K562 (cell line): ENCODE results near the gene RPL28. TPM values are rescaled to one million over a fixed set of nuclear protein-coding genes. Genes with fewer than 3 reads are reported as not detected.

Experiments used
- BMI1 ChIP-seq: fragments of 150-350 bp; IDR thresholded peaks from 2 replicates; pipeline ENCODE4 v1.6.1; 2014; ENCODE audit warnings: low read length
- ELK1 ChIP-seq: sonication (generic); formaldehyde crosslinking; IDR thresholded peaks from 2 replicates; pipeline ENCODE4 v1.8.1; 2022; ENCODE audit warnings: missing genetic modification reagents
- GATAD2A ChIP-seq: fragments of 450-650 bp; IDR thresholded peaks from 2 replicates; pipeline ENCODE4 v1.6.1; 2017
- NCOR1 ChIP-seq: fragments of 450-650 bp; IDR thresholded peaks from 2 replicates; pipeline ENCODE4 v1.6.1; 2016; ENCODE audit warnings: mild to moderate bottlenecking, moderate library complexity
- NFIX ChIP-seq: fragments of 250-450 bp; sonication (Bioruptor Pico); IDR thresholded peaks from 2 replicates; pipeline ENCODE4 v1.4.0; 2020; ENCODE audit warnings: low read depth, mild to moderate bottlenecking, moderate library complexity
- NR2C1 ChIP-seq, 2 experiments: fragments of 450-650 bp; IDR thresholded peaks; 2 replicates each; pipeline ENCODE4 v1.6.1; 2017; ENCODE audit warnings: mild to moderate bottlenecking in 2 of 2, antibody characterized with exemption in 1 of 2, inconsistent platforms in 1 of 2, missing compliant biosample characterization in 1 of 2, missing genetic modification characterization in 1 of 2
- RBM22 ChIP-seq: fragments of 200-400 bp; formaldehyde crosslinking; IDR thresholded peaks from 2 replicates; pipeline ENCODE4 v1.6.1; 2018; ENCODE audit warnings: low read length, low read depth; ENCODE audit not compliant: poor library complexity, severe bottlenecking
- SRSF7 ChIP-seq: fragments of 200-400 bp; formaldehyde crosslinking; optimal IDR thresholded peaks from 2 replicates; pipeline ENCODE3; 2017; ENCODE audit warnings: mild to moderate bottlenecking, low read depth, low read length
- ZC3H4 ChIP-seq: sonication (generic); formaldehyde crosslinking; IDR thresholded peaks from 2 replicates; pipeline ENCODE4 v1.9.0; 2021; ENCODE audit warnings: missing genetic modification reagents, borderline replicate concordance
- ZNF174 ChIP-seq: fragments of 250-450 bp; sonication (Bioruptor Pico); IDR thresholded peaks from 2 replicates; pipeline ENCODE4 v1.4.0; 2020; ENCODE audit warnings: mild to moderate bottlenecking
- polyA plus RNA-seq, 8 experiments: library from polyadenylated mRNA; depleted of rRNA in 4 of 8; stranded (reverse) in 5 of 8; unstranded in 3 of 8; fragments of >200 nt; fragmentation: Nextera tagmentation in 2 of 8; fragmentation: Illumina TruSeq in 1 of 8; extraction: Ambion mirVana in 2 of 8; extraction: Trizol in 1 of 8; gene quantifications; 2 replicates each; pipeline versions ENCODE4 v1.2.1 to v1.2.3, GENCODE V29; 2011 to 2014; ENCODE audit warnings: inconsistent platforms in 1 of 8, missing spikeins in 1 of 8
- total RNA-seq, 7 experiments: library from RNA; depleted of rRNA in 6 of 7; stranded (reverse); fragments of >200 nt in 6 of 7; fragmentation: Illumina TruSeq in 2 of 7; extraction: Trizol in 2 of 7; gene quantifications; 2 replicates each; pipeline versions ENCODE4 v1.2.1 to v1.2.3, GENCODE V29; 2011 to 2021; ENCODE audit warnings: low replicate concordance in 1 of 7
- TF ChIP-seq, protein P1 (sequence below): sonication (generic); formaldehyde crosslinking; IDR thresholded peaks from 2 replicates; pipeline ENCODE4 v1.8.1; 2023; ENCODE audit warnings: mild to moderate bottlenecking, missing genetic modification reagents
- TF ChIP-seq, protein P2 (sequence below), 3 experiments: IDR thresholded peaks in 2 of 3; conservative IDR thresholded peaks in 1 of 3; 2 replicates each; pipeline ENCODE4 v1.5.1; 2011 to 2012; ENCODE audit warnings: low read length in 3 of 3, mild to moderate bottlenecking in 3 of 3, control low read depth in 2 of 3, improper control_type of control experiment in 1 of 3, inconsistent platforms in 1 of 3, low read depth in 1 of 3, mixed read lengths in 1 of 3, moderate library complexity in 1 of 3; ENCODE audit not compliant: insufficient read depth in 2 of 3
- TF ChIP-seq, protein P3 (sequence below): fragments of 450-650 bp; IDR thresholded peaks from 2 replicates; pipeline ENCODE4 v1.6.1; 2016; ENCODE audit warnings: low read depth

RPL28 gene
- total and polyA plus RNA-seq, 9 of the 15 experiments (the other 6 are each of a cell fraction or from before 2014, with no cell fraction given), result 124 to 3,106 (median 622) TPM

GRCh38 chr19:55339889-55340783, 45.6 kb upstream of the RPL28 start (continued):
- TF ChIP-seq, protein P1, sequence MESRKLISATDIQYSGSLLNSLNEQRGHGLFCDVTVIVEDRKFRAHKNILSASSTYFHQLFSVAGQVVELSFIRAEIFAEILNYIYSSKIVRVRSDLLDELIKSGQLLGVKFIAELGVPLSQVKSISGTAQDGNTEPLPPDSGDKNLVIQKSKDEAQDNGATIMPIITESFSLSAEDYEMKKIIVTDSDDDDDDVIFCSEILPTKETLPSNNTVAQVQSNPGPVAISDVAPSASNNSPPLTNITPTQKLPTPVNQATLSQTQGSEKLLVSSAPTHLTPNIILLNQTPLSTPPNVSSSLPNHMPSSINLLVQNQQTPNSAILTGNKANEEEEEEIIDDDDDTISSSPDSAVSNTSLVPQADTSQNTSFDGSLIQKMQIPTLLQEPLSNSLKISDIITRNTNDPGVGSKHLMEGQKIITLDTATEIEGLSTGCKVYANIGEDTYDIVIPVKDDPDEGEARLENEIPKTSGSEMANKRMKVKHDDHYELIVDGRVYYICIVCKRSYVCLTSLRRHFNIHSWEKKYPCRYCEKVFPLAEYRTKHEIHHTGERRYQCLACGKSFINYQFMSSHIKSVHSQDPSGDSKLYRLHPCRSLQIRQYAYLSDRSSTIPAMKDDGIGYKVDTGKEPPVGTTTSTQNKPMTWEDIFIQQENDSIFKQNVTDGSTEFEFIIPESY (CRISPR knock-in tag), result no peak
- TF ChIP-seq RBM22, result no peak
- no peak; the same call in 1 of the 2 replicates for TF ChIP-seq ZC3H4 (CRISPR knock-in tag)
- TF ChIP-seq GATAD2A, result no peak
- TF ChIP-seq NCOR1, result peak; percentile 7; the same call in 1 of the 2 replicates
- TF ChIP-seq NFIX (CRISPR knock-in tag), result no peak
- no peak for TF ChIP-seq ZNF174 (CRISPR knock-in tag)
- TF ChIP-seq ELK1, result no peak
- TF ChIP-seq BMI1, result no peak
- TF ChIP-seq, protein P2, sequence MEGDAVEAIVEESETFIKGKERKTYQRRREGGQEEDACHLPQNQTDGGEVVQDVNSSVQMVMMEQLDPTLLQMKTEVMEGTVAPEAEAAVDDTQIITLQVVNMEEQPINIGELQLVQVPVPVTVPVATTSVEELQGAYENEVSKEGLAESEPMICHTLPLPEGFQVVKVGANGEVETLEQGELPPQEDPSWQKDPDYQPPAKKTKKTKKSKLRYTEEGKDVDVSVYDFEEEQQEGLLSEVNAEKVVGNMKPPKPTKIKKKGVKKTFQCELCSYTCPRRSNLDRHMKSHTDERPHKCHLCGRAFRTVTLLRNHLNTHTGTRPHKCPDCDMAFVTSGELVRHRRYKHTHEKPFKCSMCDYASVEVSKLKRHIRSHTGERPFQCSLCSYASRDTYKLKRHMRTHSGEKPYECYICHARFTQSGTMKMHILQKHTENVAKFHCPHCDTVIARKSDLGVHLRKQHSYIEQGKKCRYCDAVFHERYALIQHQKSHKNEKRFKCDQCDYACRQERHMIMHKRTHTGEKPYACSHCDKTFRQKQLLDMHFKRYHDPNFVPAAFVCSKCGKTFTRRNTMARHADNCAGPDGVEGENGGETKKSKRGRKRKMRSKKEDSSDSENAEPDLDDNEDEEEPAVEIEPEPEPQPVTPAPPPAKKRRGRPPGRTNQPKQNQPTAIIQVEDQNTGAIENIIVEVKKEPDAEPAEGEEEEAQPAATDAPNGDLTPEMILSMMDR (IDR thresholded peaks at IDR 0.05 in 2 of 3, conservative IDR thresholded peaks at IDR 0.05 in 1 of 3; ENCODE audit: insufficient read depth in 2 of 3, low read depth in 1 of 3, low read length in 3 of 3), result no peak
- peak; percentile 56 for TF ChIP-seq NR2C1 (IDR thresholded peaks at IDR 0.05)
- TF ChIP-seq NR2C1 (tag; IDR thresholded peaks at IDR 0.05), result peak; percentile 39; the same call in 1 of the 2 replicates
- TF ChIP-seq, protein P3, sequence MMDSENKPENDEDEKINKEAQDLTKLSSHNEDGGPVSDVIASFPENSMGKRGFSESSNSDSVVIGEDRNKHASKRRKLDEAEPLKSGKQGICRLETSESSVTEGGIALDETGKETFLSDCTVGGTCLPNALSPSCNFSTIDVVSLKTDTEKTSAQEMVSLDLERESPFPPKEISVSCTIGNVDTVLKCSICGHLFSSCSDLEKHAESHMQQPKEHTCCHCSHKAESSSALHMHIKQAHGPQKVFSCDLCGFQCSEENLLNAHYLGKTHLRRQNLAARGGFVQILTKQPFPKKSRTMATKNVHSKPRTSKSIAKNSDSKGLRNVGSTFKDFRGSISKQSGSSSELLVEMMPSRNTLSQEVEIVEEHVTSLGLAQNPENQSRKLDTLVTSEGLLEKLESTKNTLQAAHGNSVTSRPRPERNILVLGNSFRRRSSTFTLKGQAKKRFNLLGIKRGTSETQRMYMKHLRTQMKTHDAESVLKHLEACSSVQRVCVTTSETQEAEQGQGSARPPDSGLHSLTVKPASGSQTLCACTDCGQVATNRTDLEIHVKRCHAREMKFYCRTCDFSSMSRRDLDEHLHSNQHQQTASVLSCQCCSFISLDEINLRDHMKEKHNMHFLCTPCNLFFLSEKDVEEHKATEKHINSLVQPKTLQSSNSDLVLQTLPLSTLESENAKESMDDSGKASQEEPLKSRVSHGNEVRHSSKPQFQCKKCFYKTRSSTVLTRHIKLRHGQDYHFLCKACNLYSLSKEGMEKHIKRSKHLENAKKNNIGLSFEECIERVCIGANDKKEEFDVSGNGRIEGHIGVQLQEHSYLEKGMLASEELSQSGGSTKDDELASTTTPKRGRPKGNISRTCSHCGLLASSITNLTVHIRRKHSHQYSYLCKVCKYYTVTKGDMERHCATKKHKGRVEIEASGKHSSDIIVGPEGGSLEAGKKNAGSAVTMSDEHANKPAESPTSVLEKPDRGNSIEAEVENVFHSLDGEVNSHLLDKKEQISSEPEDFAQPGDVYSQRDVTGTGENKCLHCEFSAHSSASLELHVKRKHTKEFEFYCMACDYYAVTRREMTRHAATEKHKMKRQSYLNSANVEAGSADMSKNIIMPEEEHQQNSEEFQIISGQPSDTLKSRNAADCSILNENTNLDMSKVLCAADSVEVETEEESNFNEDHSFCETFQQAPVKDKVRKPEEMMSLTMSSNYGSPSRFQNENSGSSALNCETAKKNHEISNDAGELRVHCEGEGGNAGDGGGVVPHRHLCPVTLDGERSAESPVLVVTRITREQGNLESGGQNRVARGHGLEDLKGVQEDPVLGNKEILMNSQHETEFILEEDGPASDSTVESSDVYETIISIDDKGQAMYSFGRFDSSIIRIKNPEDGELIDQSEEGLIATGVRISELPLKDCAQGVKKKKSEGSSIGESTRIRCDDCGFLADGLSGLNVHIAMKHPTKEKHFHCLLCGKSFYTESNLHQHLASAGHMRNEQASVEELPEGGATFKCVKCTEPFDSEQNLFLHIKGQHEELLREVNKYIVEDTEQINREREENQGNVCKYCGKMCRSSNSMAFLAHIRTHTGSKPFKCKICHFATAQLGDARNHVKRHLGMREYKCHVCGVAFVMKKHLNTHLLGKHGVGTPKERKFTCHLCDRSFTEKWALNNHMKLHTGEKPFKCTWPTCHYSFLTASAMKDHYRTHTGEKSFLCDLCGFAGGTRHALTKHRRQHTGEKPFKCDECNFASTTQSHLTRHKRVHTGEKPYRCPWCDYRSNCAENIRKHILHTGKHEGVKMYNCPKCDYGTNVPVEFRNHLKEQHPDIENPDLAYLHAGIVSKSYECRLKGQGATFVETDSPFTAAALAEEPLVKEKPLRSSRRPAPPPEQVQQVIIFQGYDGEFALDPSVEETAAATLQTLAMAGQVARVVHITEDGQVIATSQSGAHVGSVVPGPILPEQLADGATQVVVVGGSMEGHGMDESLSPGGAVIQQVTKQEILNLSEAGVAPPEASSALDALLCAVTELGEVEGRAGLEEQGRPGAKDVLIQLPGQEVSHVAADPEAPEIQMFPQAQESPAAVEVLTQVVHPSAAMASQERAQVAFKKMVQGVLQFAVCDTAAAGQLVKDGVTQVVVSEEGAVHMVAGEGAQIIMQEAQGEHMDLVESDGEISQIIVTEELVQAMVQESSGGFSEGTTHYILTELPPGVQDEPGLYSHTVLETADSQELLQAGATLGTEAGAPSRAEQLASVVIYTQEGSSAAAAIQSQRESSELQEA, result no peak
- no peak for TF ChIP-seq SRSF7
